Transverse colon (tissue), 3 donors: ENCODE data around the gene ASTN1.

Source experiments
- POLR2A ChIP-seq: fragments of 450-650 bp; IDR thresholded peaks from one replicate; pipeline ENCODE4 v1.6.1; 2016; ENCODE audit warnings: antibody characterized with exemption, mild to moderate bottlenecking, moderate library complexity
- TF ChIP-seq, protein P1 (sequence below), 5 experiments: fragments of 200-600 bp in 3 of 5; fragments of 450-650 bp in 2 of 5; sonication (generic) in 3 of 5; IDR thresholded peaks; 1 replicate in 2 of 5; 2 replicates in 3 of 5; pipeline ENCODE4 v1.5.1; 2016 to 2017; ENCODE audit warnings: antibody characterized with exemption in 5 of 5, inconsistent platforms in 3 of 5, mild to moderate bottlenecking in 2 of 5, moderate library complexity in 1 of 5

GRCh38 chr1:176957603-176958002, 206.9 kb downstream of the ASTN1 start:
- TF ChIP-seq, protein P1, sequence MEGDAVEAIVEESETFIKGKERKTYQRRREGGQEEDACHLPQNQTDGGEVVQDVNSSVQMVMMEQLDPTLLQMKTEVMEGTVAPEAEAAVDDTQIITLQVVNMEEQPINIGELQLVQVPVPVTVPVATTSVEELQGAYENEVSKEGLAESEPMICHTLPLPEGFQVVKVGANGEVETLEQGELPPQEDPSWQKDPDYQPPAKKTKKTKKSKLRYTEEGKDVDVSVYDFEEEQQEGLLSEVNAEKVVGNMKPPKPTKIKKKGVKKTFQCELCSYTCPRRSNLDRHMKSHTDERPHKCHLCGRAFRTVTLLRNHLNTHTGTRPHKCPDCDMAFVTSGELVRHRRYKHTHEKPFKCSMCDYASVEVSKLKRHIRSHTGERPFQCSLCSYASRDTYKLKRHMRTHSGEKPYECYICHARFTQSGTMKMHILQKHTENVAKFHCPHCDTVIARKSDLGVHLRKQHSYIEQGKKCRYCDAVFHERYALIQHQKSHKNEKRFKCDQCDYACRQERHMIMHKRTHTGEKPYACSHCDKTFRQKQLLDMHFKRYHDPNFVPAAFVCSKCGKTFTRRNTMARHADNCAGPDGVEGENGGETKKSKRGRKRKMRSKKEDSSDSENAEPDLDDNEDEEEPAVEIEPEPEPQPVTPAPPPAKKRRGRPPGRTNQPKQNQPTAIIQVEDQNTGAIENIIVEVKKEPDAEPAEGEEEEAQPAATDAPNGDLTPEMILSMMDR (IDR thresholded peaks at IDR 0.05): no peak
- TF ChIP-seq POLR2A: no peak
